GM12878 (cell line): ENCODE results near the gene ZFP82. TPM values are rescaled to one million over a fixed set of nuclear protein-coding genes. Genes with fewer than 3 reads are reported as not detected.

Experiments
- BMI1 ChIP-seq: fragments of 450-650 bp; IDR thresholded peaks from 2 replicates; pipeline ENCODE4 v1.6.1; 2016; ENCODE audit warnings: mild to moderate bottlenecking, moderate library complexity, borderline replicate concordance
- CREB1 ChIP-seq: IDR thresholded peaks from 2 replicates; pipeline ENCODE4 v1.6.1; 2012; ENCODE audit warnings: low read depth, mild to moderate bottlenecking, inconsistent platforms
- CUX1 ChIP-seq: IDR thresholded peaks from 2 replicates; pipeline ENCODE4 v1.6.1; 2012; ENCODE audit warnings: improper control_type of control experiment, low read depth, low read length; ENCODE audit not compliant: insufficient replicate concordance
- LARP7 ChIP-seq: fragments of 450-650 bp; IDR thresholded peaks from 2 replicates; pipeline ENCODE4 v1.6.1; 2017; ENCODE audit warnings: mild to moderate bottlenecking
- MTA2 ChIP-seq: fragments of 450-650 bp; IDR thresholded peaks from 2 replicates; pipeline ENCODE4 v1.6.1; 2016; ENCODE audit warnings: low read depth, mild to moderate bottlenecking, moderate library complexity
- MTA3 ChIP-seq: IDR thresholded peaks from 2 replicates; pipeline ENCODE4 v1.6.1; 2012; ENCODE audit warnings: low read length, inconsistent platforms, borderline replicate concordance
- NR2C1 ChIP-seq: fragments of 450-650 bp; IDR thresholded peaks from 2 replicates; pipeline ENCODE4 v1.6.1; 2017; ENCODE audit warnings: antibody characterized with exemption, mild to moderate bottlenecking, moderate library complexity
- PAX5 ChIP-seq: IDR thresholded peaks from 2 replicates; pipeline ENCODE4 v1.6.1; 2011; ENCODE audit warnings: low read depth, low read length, borderline replicate concordance
- SMAD1 ChIP-seq: fragments of 450-650 bp; IDR thresholded peaks from 2 replicates; pipeline ENCODE4 v1.6.1; 2018; ENCODE audit warnings: mild to moderate bottlenecking, low read depth; ENCODE audit not compliant: partially characterized antibody
- WRNIP1 ChIP-seq: IDR thresholded peaks from 2 replicates; pipeline ENCODE4 v1.6.1; 2011; ENCODE audit warnings: low read depth, low read length, improper control_type of control experiment, borderline replicate concordance
- ZNF274 ChIP-seq: IDR thresholded peaks from one replicate; pipeline ENCODE4 v1.8.0; 2011; ENCODE audit not compliant: insufficient read length, insufficient read depth
- polyA plus RNA-seq, 11 experiments: library from polyadenylated mRNA; depleted of rRNA in 4 of 11; unstranded in 6 of 11; stranded (reverse) in 5 of 11; fragments of >200 nt; fragmentation: Nextera tagmentation in 4 of 11; fragmentation: Illumina TruSeq in 1 of 11; extraction: Ambion mirVana in 4 of 11; extraction: Trizol in 1 of 11; gene quantifications; 1 replicate in 1 of 11; 2 replicates in 10 of 11; pipeline versions ENCODE4 v1.2.1 to v1.2.3, GENCODE V29; 2011 to 2016; ENCODE audit warnings: inconsistent platforms in 2 of 11, missing spikeins in 2 of 11, low read depth in 1 of 11
- total RNA-seq, 4 experiments: library from RNA; depleted of rRNA in 3 of 4; stranded (reverse); fragments of >200 nt in 3 of 4; fragmentation: Illumina TruSeq in 1 of 4; extraction: Trizol in 1 of 4; gene quantifications; 2 replicates each; pipeline versions ENCODE4 v1.2.1 to v1.2.3, GENCODE V29; 2013 to 2021
- TF ChIP-seq, protein P1 (sequence below), 3 experiments: IDR thresholded peaks in 2 of 3; conservative IDR thresholded peaks in 1 of 3; 2 replicates each; pipeline ENCODE4 v1.5.1; 2011; ENCODE audit warnings: low read depth in 3 of 3, low read length in 3 of 3, mild to moderate bottlenecking in 3 of 3, control low read depth in 2 of 3, moderate library complexity in 2 of 3, inconsistent platforms in 1 of 3, mixed read lengths in 1 of 3; ENCODE audit not compliant: control insufficient read depth in 2 of 3, insufficient read depth in 1 of 3; ENCODE audit errors: extremely low read depth in 1 of 3
- TF ChIP-seq, protein P2 (sequence below): IDR thresholded peaks from 2 replicates; pipeline ENCODE4 v1.6.1; 2012; ENCODE audit warnings: low read depth, low read length, improper control_type of control experiment
- TF ChIP-seq, protein P3 (sequence below): fragments of 450-650 bp; IDR thresholded peaks from 2 replicates; pipeline ENCODE4 v1.6.1; 2017; ENCODE audit warnings: mild to moderate bottlenecking, moderate library complexity
- TF ChIP-seq, protein P4 (sequence below): fragments of 450-650 bp; IDR thresholded peaks from 2 replicates; pipeline ENCODE4 v1.6.1; 2016; ENCODE audit warnings: mild to moderate bottlenecking

ZFP82 gene
- total and polyA plus RNA-seq, 10 of the 15 experiments (the other 5 are each of a cell fraction or from before 2014, with no cell fraction given): 2.0 to 5.4 (median 2.3) TPM

DNA sequence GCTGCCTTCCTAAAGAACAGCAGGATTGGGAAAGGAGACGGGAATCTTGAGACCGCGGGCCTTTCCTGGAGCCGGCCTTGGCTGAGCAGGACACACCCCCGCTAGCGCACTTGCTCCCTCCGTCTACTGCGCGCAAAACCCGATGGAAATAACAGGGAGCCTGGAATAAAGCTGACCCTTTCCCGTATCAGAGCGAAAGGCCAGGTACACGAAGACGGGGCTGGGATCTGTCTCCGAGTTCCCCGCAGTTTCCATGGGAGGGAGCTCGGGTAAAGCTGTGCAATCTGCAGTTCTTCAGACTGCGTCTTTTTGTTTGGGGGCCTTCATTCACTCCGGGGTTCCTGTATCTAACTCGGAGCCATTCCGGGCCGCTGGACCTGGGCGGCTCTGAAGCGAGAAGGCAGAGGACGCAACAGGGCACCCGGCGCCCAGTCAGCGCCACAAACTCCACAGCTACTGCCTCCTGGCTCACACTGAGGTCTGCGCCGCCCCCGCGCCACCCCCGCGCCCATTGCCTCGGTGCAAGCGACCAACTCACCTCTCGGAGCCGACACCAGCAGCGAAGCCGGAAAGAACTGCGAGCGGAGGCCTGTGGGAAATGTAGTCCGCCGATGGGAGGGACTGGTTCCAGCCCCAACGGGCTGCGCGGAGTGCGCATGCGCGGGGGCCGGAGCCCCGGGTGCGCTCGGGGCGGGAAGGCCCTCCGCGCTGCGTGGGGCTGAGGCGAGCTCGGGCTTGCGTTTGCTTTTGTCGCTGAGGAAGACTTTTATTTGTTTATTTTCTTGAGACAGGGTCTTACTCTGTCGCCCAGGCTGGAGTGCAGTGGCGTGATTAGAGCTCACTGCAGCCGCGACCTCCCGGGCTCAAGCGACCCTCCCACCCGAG lies 39.6 kb downstream of the ZFP82 start, which contains the start of gene ZFP14 (continued):
- TF ChIP-seq, protein P1, sequence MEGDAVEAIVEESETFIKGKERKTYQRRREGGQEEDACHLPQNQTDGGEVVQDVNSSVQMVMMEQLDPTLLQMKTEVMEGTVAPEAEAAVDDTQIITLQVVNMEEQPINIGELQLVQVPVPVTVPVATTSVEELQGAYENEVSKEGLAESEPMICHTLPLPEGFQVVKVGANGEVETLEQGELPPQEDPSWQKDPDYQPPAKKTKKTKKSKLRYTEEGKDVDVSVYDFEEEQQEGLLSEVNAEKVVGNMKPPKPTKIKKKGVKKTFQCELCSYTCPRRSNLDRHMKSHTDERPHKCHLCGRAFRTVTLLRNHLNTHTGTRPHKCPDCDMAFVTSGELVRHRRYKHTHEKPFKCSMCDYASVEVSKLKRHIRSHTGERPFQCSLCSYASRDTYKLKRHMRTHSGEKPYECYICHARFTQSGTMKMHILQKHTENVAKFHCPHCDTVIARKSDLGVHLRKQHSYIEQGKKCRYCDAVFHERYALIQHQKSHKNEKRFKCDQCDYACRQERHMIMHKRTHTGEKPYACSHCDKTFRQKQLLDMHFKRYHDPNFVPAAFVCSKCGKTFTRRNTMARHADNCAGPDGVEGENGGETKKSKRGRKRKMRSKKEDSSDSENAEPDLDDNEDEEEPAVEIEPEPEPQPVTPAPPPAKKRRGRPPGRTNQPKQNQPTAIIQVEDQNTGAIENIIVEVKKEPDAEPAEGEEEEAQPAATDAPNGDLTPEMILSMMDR (IDR thresholded peaks at IDR 0.05 in 2 of 3, conservative IDR thresholded peaks at IDR 0.05 in 1 of 3; ENCODE audit: control insufficient read depth in 2 of 3, extremely low read depth in 1 of 3, insufficient read depth in 1 of 3, low read depth in 3 of 3, low read length in 3 of 3): peak; percentile 41 to 56 (median 49); a peak in 5 of 6 replicates
- TF ChIP-seq WRNIP1 (no peak), CUX1 (no peak), CREB1 (peak; percentile 63; the same call in 1 of the 2 replicates), ZNF274 (no peak), MTA3 (no peak), LARP7 (peak; percentile 65; the same call in 1 of the 2 replicates), BMI1 (no peak), NR2C1 (peak; percentile 71), PAX5 (no peak), SMAD1 (no peak), MTA2 (no peak)
- TF ChIP-seq, protein P2, sequence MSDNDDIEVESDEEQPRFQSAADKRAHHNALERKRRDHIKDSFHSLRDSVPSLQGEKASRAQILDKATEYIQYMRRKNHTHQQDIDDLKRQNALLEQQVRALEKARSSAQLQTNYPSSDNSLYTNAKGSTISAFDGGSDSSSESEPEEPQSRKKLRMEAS: 0 out of 2 replicates have a peak, but pooled peaks have one; percentile 20
- TF ChIP-seq, protein P3, sequence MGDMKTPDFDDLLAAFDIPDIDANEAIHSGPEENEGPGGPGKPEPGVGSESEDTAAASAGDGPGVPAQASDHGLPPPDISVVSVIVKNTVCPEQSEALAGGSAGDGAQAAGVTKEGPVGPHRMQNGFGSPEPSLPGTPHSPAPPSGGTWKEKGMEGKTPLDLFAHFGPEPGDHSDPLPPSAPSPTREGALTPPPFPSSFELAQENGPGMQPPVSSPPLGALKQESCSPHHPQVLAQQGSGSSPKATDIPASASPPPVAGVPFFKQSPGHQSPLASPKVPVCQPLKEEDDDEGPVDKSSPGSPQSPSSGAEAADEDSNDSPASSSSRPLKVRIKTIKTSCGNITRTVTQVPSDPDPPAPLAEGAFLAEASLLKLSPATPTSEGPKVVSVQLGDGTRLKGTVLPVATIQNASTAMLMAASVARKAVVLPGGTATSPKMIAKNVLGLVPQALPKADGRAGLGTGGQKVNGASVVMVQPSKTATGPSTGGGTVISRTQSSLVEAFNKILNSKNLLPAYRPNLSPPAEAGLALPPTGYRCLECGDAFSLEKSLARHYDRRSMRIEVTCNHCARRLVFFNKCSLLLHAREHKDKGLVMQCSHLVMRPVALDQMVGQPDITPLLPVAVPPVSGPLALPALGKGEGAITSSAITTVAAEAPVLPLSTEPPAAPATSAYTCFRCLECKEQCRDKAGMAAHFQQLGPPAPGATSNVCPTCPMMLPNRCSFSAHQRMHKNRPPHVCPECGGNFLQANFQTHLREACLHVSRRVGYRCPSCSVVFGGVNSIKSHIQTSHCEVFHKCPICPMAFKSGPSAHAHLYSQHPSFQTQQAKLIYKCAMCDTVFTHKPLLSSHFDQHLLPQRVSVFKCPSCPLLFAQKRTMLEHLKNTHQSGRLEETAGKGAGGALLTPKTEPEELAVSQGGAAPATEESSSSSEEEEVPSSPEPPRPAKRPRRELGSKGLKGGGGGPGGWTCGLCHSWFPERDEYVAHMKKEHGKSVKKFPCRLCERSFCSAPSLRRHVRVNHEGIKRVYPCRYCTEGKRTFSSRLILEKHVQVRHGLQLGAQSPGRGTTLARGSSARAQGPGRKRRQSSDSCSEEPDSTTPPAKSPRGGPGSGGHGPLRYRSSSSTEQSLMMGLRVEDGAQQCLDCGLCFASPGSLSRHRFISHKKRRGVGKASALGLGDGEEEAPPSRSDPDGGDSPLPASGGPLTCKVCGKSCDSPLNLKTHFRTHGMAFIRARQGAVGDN: no peak
- TF ChIP-seq, protein P4, sequence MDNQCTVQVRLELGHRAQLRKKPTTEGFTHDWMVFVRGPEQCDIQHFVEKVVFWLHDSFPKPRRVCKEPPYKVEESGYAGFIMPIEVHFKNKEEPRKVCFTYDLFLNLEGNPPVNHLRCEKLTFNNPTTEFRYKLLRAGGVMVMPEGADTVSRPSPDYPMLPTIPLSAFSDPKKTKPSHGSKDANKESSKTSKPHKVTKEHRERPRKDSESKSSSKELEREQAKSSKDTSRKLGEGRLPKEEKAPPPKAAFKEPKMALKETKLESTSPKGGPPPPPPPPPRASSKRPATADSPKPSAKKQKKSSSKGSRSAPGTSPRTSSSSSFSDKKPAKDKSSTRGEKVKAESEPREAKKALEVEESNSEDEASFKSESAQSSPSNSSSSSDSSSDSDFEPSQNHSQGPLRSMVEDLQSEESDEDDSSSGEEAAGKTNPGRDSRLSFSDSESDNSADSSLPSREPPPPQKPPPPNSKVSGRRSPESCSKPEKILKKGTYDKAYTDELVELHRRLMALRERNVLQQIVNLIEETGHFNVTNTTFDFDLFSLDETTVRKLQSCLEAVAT: 0 out of 2 replicates have a peak, but pooled peaks have one; percentile 31
